Stimulated activated CD8-positive, alpha-beta memory T cell treated with anti-CD3 and anti-CD28 coated beads, Interleukin-4, amount 100 ng/mL, for 48 hours (primary cell): ENCODE results near the gene OR8B12.

Source experiments
- DNase-seq: peaks from one replicate; pipeline ENCODE4 v3.0.0-alpha.2; 2020

OR8B12 gene

GRCh38 chr11:124543554-124543953, at the start of gene OR8B12:
OR8B12 (minus strand) TSS chr11:124543654; CDS start chr11:124543654, 0 bp downstream.
- no peak for DNase-seq

- DNase-seq: no peak
Observed at GRCh38 chr11:124592627-124593026, 49.2 kb upstream of the OR8B12 start.

GRCh38 chr11:124591430-124591829, 48.0 kb upstream of the OR8B12 start:
- DNase-seq: no peak

- peak; percentile 54 for DNase-seq
Observed at GRCh38 chr11:124586238-124586860, 42.9 kb upstream of the OR8B12 start.

GRCh38 chr11:124584681-124585372, 41.4 kb upstream of the OR8B12 start:
- DNase-seq: no peak

GRCh38 chr11:124583781-124584180, 40.3 kb upstream of the OR8B12 start:
- no peak for DNase-seq

GRCh38 chr11:124582565-124582964, 39.1 kb upstream of the OR8B12 start:
- DNase-seq: no peak

GRCh38 chr11:124581817-124582216, 38.4 kb upstream of the OR8B12 start:
- no peak for DNase-seq

- DNase-seq: no peak
Observed at GRCh38 chr11:124578761-124579160, 35.3 kb upstream of the OR8B12 start.

- no peak for DNase-seq
Observed at GRCh38 chr11:124577716-124578427, 34.4 kb upstream of the OR8B12 start.

- no peak for DNase-seq
Observed at GRCh38 chr11:124570160-124570559, 26.7 kb upstream of the OR8B12 start.

GRCh38 chr11:124569697-124570096, 26.2 kb upstream of the OR8B12 start, which contains the start of gene OR8A1:
OR8A1 (plus strand) TSS chr11:124569997; CDS start chr11:124570120, 123 bp downstream.
- no peak for DNase-seq

GRCh38 chr11:124556828-124557227, 13.4 kb upstream of the OR8B12 start:
- DNase-seq: no peak

- no peak for DNase-seq
Observed at GRCh38 chr11:124551987-124552386, 8.5 kb upstream of the OR8B12 start.

- DNase-seq: no peak
Observed at GRCh38 chr11:124551189-124551588, 7.7 kb upstream of the OR8B12 start.

GRCh38 chr11:124543145-124543544, 309 bp downstream of the OR8B12 start:
- DNase-seq: no peak

- no peak for DNase-seq
Observed at GRCh38 chr11:124541204-124541603, 2.2 kb downstream of the OR8B12 start.

GRCh38 chr11:124538019-124538418, 5.4 kb downstream of the OR8B12 start:
- DNase-seq: no peak

GRCh38 chr11:124536520-124536919, 6.9 kb downstream of the OR8B12 start:
- no peak for DNase-seq

GRCh38 chr11:124535552-124536232, 7.8 kb downstream of the OR8B12 start:
- DNase-seq: no peak

- no peak for DNase-seq
Observed at GRCh38 chr11:124534051-124534450, 9.4 kb downstream of the OR8B12 start.

GRCh38 chr11:124533626-124534025, 9.8 kb downstream of the OR8B12 start:
- no peak for DNase-seq

GRCh38 chr11:124520550-124520854, 23.0 kb downstream of the OR8B12 start:
- DNase-seq: no peak
